ENCODE results near the gene NCAN.

The NCAN gene

DNA sequence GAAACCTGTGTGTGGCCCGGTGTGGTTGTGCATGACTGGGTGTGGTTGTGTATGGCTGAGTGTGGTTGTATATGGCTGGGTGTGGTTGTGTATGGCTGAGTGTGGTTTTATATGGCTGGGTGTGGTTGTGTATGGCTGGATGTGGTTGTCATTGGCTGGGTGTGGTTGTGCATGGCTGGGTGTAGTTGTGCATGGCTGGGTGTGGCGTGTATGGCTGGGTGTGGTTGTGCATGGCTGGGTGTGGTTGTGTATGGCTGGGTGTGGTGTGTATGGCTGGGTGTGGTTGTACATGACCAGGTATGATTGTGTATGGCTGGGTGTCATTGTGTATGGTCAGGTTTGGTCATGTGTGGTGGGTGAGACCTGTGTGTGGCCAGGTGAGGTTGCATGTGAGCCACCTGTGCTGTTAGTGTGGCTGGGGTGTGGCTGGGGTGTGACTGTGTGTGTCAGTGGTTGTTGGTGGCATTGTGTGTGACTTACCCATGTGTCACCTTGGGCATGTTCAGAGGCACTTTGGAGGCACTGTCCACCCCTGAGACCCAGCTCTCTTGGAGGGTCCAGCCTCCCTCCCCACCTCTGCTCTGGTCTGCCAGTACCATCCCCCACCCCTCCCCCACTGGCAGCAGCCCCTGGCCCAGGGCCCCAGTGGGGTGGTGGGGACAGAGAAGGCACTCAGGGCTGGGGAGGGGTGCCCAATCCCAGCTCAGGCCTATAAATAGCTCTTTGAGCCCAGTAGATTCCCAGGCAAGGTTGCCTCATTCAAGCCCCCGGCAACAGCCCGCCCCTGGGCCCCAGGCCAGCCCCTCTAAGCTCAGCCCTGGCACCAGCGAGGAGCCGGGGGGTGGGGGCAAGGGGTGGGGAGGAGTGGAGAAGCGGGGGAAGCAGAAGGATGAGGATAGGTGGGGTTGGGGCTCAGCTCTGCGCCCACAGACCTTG lies 3.9 kb upstream of the NCAN start:
- TF ChIP-seq, protein P1, sequence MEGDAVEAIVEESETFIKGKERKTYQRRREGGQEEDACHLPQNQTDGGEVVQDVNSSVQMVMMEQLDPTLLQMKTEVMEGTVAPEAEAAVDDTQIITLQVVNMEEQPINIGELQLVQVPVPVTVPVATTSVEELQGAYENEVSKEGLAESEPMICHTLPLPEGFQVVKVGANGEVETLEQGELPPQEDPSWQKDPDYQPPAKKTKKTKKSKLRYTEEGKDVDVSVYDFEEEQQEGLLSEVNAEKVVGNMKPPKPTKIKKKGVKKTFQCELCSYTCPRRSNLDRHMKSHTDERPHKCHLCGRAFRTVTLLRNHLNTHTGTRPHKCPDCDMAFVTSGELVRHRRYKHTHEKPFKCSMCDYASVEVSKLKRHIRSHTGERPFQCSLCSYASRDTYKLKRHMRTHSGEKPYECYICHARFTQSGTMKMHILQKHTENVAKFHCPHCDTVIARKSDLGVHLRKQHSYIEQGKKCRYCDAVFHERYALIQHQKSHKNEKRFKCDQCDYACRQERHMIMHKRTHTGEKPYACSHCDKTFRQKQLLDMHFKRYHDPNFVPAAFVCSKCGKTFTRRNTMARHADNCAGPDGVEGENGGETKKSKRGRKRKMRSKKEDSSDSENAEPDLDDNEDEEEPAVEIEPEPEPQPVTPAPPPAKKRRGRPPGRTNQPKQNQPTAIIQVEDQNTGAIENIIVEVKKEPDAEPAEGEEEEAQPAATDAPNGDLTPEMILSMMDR (IDR thresholded peaks at IDR 0.05; ENCODE audit: insufficient read depth, low read length): no peak
- no peak overlapping the region for H3K27ac ChIP-seq (replicated peaks)
- peaks cover 14% of the 10 kb centered on the region for H3K27me3 ChIP-seq (ENCODE audit: insufficient read depth, poor library complexity, severe bottlenecking)
- no peak overlapping the region for H3K4me3 ChIP-seq (replicated peaks; ENCODE audit: insufficient read depth, low read length)
- no peak for DNase-seq (ENCODE audit: low read depth in 1 of 2, low spot score in 1 of 2)

DNA sequence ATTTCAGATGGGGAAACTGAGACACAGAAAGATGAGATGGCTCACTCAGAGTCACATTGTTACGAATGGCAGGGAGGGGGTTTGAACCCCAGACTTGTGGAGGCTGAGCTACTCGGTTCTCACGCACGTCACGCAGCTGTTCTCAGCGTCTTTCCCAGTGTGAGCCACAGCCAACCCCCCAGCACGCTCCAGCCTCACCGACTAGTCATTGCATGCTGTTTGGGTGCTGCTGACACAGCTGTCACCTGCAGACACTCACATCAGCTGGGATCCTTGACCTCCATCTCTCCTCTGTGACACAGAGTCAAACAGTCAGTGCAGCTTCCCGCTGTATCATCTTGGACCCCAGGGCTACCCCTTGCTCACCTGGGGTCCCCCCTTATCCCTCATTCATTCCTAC lies 2.4 kb upstream of the NCAN start:
- Histone ChIP-seq H3K4me3 (replicated peaks; ENCODE audit: insufficient read depth, low read length) (no peak overlapping the region), H3K27ac (replicated peaks) (no peak overlapping the region), H3K27me3 (ENCODE audit: insufficient read depth, poor library complexity, severe bottlenecking) (peaks cover 16% of the 10 kb centered on the region)
- no peak for DNase-seq (ENCODE audit: low read depth in 1 of 2, low spot score in 1 of 2)
- TF ChIP-seq SPI1 (IDR thresholded peaks at IDR 0.05; ENCODE audit: borderline replicate concordance, low read depth) (no peak), GABPA (IDR thresholded peaks at IDR 0.05; ENCODE audit: low read depth) (no peak), POLR2AphosphoS5 (IDR thresholded peaks at IDR 0.05; ENCODE audit: low read depth) (no peak)

DNA sequence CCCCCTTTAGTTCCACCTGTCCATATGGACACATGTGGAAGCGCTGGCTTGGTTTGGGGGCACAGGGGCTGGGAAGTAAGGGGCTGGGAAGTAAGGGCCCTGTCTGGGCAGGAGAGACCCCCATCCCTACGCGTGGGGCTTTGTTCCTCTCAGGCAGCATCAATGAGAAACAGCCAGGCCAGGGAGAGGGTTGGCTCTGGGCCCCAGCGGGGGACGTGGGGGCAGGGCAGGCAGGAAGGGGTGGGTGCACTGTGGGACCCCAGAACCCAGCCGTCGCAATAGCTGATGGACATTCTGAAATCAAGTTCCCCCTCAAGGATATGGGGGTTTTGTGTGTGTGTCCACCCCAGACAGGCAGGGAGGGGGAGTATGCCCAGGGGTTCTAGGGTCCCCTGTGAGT lies 1.2 kb downstream of the NCAN start:
- no peak overlapping the region for H3K4me3 ChIP-seq (replicated peaks; ENCODE audit: insufficient read depth, low read length)
- no peak overlapping the region for H3K27ac ChIP-seq (replicated peaks)
- peaks cover 18% of the 10 kb centered on the region for H3K27me3 ChIP-seq (ENCODE audit: insufficient read depth, poor library complexity, severe bottlenecking)
- TF ChIP-seq GABPA (IDR thresholded peaks at IDR 0.05; ENCODE audit: low read depth): no peak
- TF ChIP-seq, protein P2, sequence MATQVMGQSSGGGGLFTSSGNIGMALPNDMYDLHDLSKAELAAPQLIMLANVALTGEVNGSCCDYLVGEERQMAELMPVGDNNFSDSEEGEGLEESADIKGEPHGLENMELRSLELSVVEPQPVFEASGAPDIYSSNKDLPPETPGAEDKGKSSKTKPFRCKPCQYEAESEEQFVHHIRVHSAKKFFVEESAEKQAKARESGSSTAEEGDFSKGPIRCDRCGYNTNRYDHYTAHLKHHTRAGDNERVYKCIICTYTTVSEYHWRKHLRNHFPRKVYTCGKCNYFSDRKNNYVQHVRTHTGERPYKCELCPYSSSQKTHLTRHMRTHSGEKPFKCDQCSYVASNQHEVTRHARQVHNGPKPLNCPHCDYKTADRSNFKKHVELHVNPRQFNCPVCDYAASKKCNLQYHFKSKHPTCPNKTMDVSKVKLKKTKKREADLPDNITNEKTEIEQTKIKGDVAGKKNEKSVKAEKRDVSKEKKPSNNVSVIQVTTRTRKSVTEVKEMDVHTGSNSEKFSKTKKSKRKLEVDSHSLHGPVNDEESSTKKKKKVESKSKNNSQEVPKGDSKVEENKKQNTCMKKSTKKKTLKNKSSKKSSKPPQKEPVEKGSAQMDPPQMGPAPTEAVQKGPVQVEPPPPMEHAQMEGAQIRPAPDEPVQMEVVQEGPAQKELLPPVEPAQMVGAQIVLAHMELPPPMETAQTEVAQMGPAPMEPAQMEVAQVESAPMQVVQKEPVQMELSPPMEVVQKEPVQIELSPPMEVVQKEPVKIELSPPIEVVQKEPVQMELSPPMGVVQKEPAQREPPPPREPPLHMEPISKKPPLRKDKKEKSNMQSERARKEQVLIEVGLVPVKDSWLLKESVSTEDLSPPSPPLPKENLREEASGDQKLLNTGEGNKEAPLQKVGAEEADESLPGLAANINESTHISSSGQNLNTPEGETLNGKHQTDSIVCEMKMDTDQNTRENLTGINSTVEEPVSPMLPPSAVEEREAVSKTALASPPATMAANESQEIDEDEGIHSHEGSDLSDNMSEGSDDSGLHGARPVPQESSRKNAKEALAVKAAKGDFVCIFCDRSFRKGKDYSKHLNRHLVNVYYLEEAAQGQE (IDR thresholded peaks at IDR 0.05; ENCODE audit: insufficient replicate concordance, low read depth): no peak
- TF ChIP-seq POLR2AphosphoS5 (IDR thresholded peaks at IDR 0.05; ENCODE audit: low read depth): no peak
- TF ChIP-seq, protein P1 (IDR thresholded peaks at IDR 0.05; ENCODE audit: insufficient read depth, low read length): no peak
- no peak for TF ChIP-seq SPI1 (IDR thresholded peaks at IDR 0.05; ENCODE audit: borderline replicate concordance, low read depth)
- DNase-seq (ENCODE audit: low read depth in 1 of 2, low spot score in 1 of 2): no peak

DNA sequence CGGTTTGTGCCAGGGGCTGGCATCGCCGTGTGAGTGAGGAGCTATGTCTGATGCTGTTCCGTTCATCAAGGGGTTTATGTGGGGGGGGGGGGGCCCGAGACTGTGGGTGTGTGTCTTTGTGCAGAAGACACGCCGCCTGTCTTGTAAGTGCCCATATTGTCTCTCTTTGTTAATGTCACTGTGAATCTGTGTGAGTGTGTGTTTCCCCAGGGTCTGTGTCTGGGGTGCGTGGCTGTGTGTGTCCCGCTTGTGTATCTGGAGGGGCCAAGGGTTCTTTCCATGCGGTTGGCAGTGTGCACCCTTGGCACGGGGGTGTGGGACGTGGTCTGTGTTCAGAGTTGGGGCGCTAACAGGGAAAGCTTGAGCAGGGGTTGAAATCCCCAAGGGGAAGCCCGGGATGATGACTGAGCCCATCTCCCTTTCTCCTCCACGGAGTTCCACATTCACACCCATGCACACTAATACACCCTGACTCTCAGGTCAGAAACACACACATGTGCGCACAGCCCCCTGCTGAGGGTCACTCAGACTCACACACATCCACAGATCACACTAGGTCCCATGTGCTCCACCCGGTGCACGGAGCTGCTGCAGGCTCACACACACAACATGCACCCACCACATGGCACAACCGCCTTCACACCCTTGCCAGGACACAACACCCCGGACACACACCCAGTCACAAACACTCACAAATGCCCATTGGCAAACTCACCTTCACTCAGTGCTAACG lies 1.8 kb downstream of the NCAN start:
- Histone ChIP-seq H3K27me3 (ENCODE audit: insufficient read depth, poor library complexity, severe bottlenecking) (peaks cover 18% of the 10 kb centered on the region), H3K27ac (replicated peaks) (no peak overlapping the region), H3K4me3 (replicated peaks; ENCODE audit: insufficient read depth, low read length) (no peak overlapping the region)
- TF ChIP-seq, protein P2 (IDR thresholded peaks at IDR 0.05; ENCODE audit: insufficient replicate concordance, low read depth): no peak
- TF ChIP-seq GABPA (IDR thresholded peaks at IDR 0.05; ENCODE audit: low read depth) (no peak), POLR2AphosphoS5 (IDR thresholded peaks at IDR 0.05; ENCODE audit: low read depth) (no peak), SPI1 (IDR thresholded peaks at IDR 0.05; ENCODE audit: borderline replicate concordance, low read depth) (no peak)
- TF ChIP-seq, protein P1 (IDR thresholded peaks at IDR 0.05; ENCODE audit: insufficient read depth, low read length): no peak
- no peak for DNase-seq (ENCODE audit: low read depth in 1 of 2, low spot score in 1 of 2)

Data from HL-60 (cell line).